PC-9 (cell line): ENCODE measurements around the gene TCEA3. TPM values are rescaled to one million over a fixed set of nuclear protein-coding genes. Genes with fewer than 3 reads are reported as not detected.

Experiments
- BruUV-seq: library from RNA; stranded (reverse); fragments of 400-500 nt; replicated peaks from 2 replicates; lab custom pipeline; 2021; lab: Mats Ljungman, UMichigan
- CTCF ChIA-PET: fragments of 300-600 bp; sonication (Branson Sonifier 250); formaldehyde crosslinking; loops from one replicate; lab custom pipeline; 2022; ENCODE audit warnings: antibody characterized with exemption; lab: Charles Lee
- POLR2A ChIA-PET: fragments of 300-600 bp; sonication (Branson Sonifier 250); formaldehyde crosslinking; loops from one replicate; lab custom pipeline; 2022; ENCODE audit warnings: antibody characterized with exemption; ENCODE audit not compliant: unreplicated experiment; lab: Charles Lee
- DNase-seq, 2 experiments: peaks; one replicate each; pipeline versions ENCODE4 v3.0.0 to v3.0.0-alpha.2; 2015 to 2022; ENCODE audit warnings: mixed read lengths in 1 of 2
- H2AFZ ChIP-seq: fragments of 200-600 bp; sonication (generic); 2 replicates; pipeline ENCODE4 v1.8.1; 2017; ENCODE audit warnings: antibody characterized with exemption
- H3F3A ChIP-seq: fragments of 200-600 bp; sonication (generic); 2 replicates; pipeline ENCODE4 v1.8.1; 2017; ENCODE audit warnings: antibody characterized with exemption, mild to moderate bottlenecking, low read depth; ENCODE audit not compliant: insufficient read depth
- H3K27ac ChIP-seq: fragments of 200-600 bp; sonication (generic); 2 replicates; pipeline ENCODE4 v1.6.1; 2016; ENCODE audit warnings: mixed run types
- H3K27me3 ChIP-seq: fragments of 200-600 bp; sonication (generic); 2 replicates; pipeline ENCODE4 v1.6.1; 2016; ENCODE audit warnings: low read depth, mixed run types; ENCODE audit not compliant: insufficient read depth
- H3K36me3 ChIP-seq: fragments of 200-600 bp; sonication (generic); 2 replicates; pipeline ENCODE4 v1.6.1; 2016; ENCODE audit warnings: low read depth, mixed run types
- H3K4me1 ChIP-seq: fragments of 200-600 bp; sonication (generic); replicated peaks from 2 replicates; pipeline ENCODE4 v1.6.1; 2016; ENCODE audit warnings: mixed run types; ENCODE audit not compliant: insufficient read depth
- H3K4me2 ChIP-seq: fragments of 200-600 bp; sonication (generic); 2 replicates; pipeline ENCODE4 v1.6.1; 2017; ENCODE audit warnings: mixed run types
- H3K4me3 ChIP-seq: fragments of 200-600 bp; sonication (generic); 2 replicates; pipeline ENCODE4 v1.6.1; 2016; ENCODE audit warnings: mixed run types
- H3K79me2 ChIP-seq: fragments of 200-600 bp; sonication (generic); 2 replicates; pipeline ENCODE4 v1.6.1; 2017; ENCODE audit warnings: low read depth, mixed run types
- H3K9me2 ChIP-seq: fragments of 200-600 bp; sonication (generic); 2 replicates; pipeline ENCODE4 v1.8.1; 2017; ENCODE audit warnings: mild to moderate bottlenecking; ENCODE audit not compliant: insufficient read depth
- H3K9me3 ChIP-seq: fragments of 200-600 bp; sonication (generic); 2 replicates; pipeline ENCODE4 v1.8.1; 2016; ENCODE audit warnings: low read depth; ENCODE audit not compliant: insufficient read depth
- H4K20me1 ChIP-seq: fragments of 200-600 bp; sonication (generic); 2 replicates; pipeline ENCODE4 v1.8.1; 2017; ENCODE audit not compliant: insufficient read depth
- EZH2 ChIP-seq: fragments of 200-600 bp; sonication (generic); IDR thresholded peaks from 2 replicates; pipeline ENCODE4 v1.8.0; 2017; ENCODE audit warnings: antibody characterized with exemption, low read depth
- intact Hi-C: fragments of 100-400 bp; cut with micrococcal nuclease; formaldehyde crosslinking; loops from one replicate; pipeline ENCODE4 v1.10.0; 2022; ENCODE audit not compliant: unreplicated experiment
- total RNA-seq: library from RNA; stranded (reverse); gene quantifications from 2 replicates; pipeline ENCODE4 v1.2.3, GENCODE V29; 2021
- TF ChIP-seq, protein P1 (sequence below): fragments of 200-600 bp; sonication (generic); conservative IDR thresholded peaks from 2 replicates; pipeline ENCODE4 v1.6.1; 2017; ENCODE audit warnings: mixed run types, antibody characterized with exemption, mild to moderate bottlenecking, moderate library complexity

Gene TCEA3
- total RNA-seq, 1 experiment from 2014 or later: 2.7 TPM

DNA sequence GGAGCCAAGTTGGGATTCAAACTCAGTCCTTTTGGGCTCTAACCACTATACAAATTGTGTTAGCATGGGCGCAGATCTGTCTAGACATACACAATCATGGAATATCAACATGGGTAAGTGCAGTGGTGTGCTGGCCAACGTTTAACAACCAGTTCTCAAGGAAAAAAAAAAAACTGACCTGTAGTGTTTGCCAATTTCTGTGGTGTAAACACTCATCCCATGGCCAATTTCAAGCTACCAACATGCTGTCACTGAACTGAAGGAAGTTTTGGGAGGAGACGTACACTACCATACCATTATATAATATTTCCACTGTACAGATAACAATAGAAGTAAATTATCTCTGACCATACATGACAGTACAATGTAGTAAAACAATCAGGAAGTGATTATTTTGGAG is 3.2 kb downstream of the TCEA3 start:
- Histone ChIP-seq H3K27me3 (no peaks in the 10 kb centered on the region), H3F3A (0 out of 2 replicates have a peak, but pooled peaks cover 2% of the 10 kb centered on the region), H3K27ac (no peak overlapping the region), H3K9me3 (no peaks in the 10 kb centered on the region), H3K4me3 (no peak overlapping the region), H2AFZ (no peak overlapping the region), H3K4me2 (no peak overlapping the region), H3K9me2 (no peaks in the 10 kb centered on the region), H3K36me3 (no peaks in the 10 kb centered on the region), H3K4me1 (no peaks in the 10 kb centered on the region), H3K79me2 (no peaks in the 10 kb centered on the region), H4K20me1 (no peaks in the 10 kb centered on the region)
- BruUV-seq: no TSS peak
- intact Hi-C loops: no loop called here
- no peak for DNase-seq
- TF ChIP-seq, protein P1, sequence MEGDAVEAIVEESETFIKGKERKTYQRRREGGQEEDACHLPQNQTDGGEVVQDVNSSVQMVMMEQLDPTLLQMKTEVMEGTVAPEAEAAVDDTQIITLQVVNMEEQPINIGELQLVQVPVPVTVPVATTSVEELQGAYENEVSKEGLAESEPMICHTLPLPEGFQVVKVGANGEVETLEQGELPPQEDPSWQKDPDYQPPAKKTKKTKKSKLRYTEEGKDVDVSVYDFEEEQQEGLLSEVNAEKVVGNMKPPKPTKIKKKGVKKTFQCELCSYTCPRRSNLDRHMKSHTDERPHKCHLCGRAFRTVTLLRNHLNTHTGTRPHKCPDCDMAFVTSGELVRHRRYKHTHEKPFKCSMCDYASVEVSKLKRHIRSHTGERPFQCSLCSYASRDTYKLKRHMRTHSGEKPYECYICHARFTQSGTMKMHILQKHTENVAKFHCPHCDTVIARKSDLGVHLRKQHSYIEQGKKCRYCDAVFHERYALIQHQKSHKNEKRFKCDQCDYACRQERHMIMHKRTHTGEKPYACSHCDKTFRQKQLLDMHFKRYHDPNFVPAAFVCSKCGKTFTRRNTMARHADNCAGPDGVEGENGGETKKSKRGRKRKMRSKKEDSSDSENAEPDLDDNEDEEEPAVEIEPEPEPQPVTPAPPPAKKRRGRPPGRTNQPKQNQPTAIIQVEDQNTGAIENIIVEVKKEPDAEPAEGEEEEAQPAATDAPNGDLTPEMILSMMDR: no peak
- ChIA-PET CTCF (interaction anchor here (0.7 kb wide), 1 partner anchor 114 kb away, joined by 3 read pairs; no protein-coding TSS in a partner anchor), POLR2A (no interaction called here)

DNA sequence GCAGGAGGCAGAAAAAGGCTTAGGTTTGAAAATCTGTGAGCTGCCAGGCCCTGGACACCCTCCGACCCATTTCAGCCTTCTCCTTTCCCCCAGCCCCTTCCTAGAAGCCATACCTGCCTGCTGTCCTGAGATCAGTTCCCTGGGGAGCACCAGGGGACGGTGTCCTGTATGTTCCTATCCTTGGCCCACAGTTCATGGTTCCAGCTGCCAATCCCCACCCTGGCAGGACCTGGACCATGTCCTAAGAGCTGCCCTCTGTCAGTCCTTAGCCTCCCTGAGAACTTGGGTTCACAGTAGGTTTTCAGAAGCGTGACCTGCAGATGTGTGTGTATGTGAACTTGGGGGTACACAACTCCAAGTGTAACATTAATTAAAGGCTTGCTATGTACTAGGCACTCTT is 3.8 kb downstream of the TCEA3 start:
- no peak overlapping the region for H3K4me2 ChIP-seq
- POLR2A ChIA-PET: no interaction called here
- intact Hi-C loops: no loop called here

DNA sequence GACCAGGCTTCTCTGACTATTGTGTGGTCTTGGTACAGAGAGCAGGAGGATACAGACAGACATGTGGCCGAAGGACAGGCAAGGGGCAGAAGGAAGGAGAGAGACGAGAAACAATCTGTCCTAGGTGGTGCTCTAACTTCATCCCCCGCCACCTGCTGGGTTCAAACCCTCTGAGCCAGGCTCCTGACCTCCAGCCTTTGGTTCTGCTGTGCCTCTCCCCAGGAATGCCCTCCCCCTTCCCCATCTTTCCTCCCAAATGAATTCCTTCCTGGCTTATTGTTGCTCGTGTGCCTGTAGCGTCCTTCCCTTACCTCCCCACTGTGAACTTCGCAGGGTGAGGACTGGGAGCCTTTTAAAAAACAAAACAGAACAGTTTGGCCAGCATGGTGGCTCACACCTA is 5.4 kb downstream of the TCEA3 start:
- Histone ChIP-seq H3K36me3 (no peaks in the 10 kb centered on the region), H3K4me2 (no peak overlapping the region), H3K9me3 (no peaks in the 10 kb centered on the region), H3K27ac (no peak overlapping the region), H3K4me1 (no peaks in the 10 kb centered on the region), H3K9me2 (no peaks in the 10 kb centered on the region), H3K4me3 (no peak overlapping the region), H4K20me1 (no peaks in the 10 kb centered on the region), H3K27me3 (no peaks in the 10 kb centered on the region), H3F3A (0 out of 2 replicates have a peak, but pooled peaks cover 2% of the 10 kb centered on the region), H3K79me2 (no peaks in the 10 kb centered on the region), H2AFZ (no peak overlapping the region)
- TF ChIP-seq, protein P1: no peak
- no peak for TF ChIP-seq EZH2
- CTCF ChIA-PET: interaction anchor here (0.5 kb wide), 1 partner anchor 73 kb away, joined by 3 read pairs; no protein-coding TSS in a partner anchor
- POLR2A ChIA-PET: no interaction called here
- intact Hi-C loops: no loop called here
- BruUV-seq: no TSS peak
- DNase-seq: no peak

More for the DNA sequence above, 3.8 kb downstream of the TCEA3 start:
- H3K27ac ChIP-seq: no peak overlapping the region
- no peak overlapping the region for H2AFZ ChIP-seq
- no peaks in the 10 kb centered on the region for H3K9me2 ChIP-seq
- H3K27me3 ChIP-seq: no peaks in the 10 kb centered on the region
- H4K20me1 ChIP-seq: no peaks in the 10 kb centered on the region
- CTCF ChIA-PET: no interaction called here
- no peaks in the 10 kb centered on the region for H3K9me3 ChIP-seq
- 0 out of 2 replicates have a peak, but pooled peaks cover 2% of the 10 kb centered on the region for H3F3A ChIP-seq
- H3K4me3 ChIP-seq: no peak overlapping the region
- BruUV-seq: no TSS peak
- DNase-seq: no peak
- H3K79me2 ChIP-seq: no peaks in the 10 kb centered on the region
- TF ChIP-seq, protein P1: no peak
- no peak for TF ChIP-seq EZH2
- no peaks in the 10 kb centered on the region for H3K36me3 ChIP-seq
- H3K4me1 ChIP-seq: no peaks in the 10 kb centered on the region
